GM12878 (cell line): Measurements from ENCODE around the gene RASL12. TPM values are rescaled to one million over a fixed set of nuclear protein-coding genes. Genes with fewer than 3 reads are reported as not detected.

Source experiments
- ATAC-seq: fragments of 200-7000 bp; cut with Tn5 transposase; 3 replicates; pipeline ENCODE4 v1.9.1; 2020; ENCODE audit warnings: mild to moderate bottlenecking, moderate library complexity
- BruUV-seq: library from RNA; stranded (reverse); fragments of 400-500 nt; replicated peaks from 2 replicates; lab custom pipeline; 2021; lab: Mats Ljungman, UMichigan
- CTCF ChIA-PET: fragments of 300-600 bp; sonication (Branson Sonifier 250); formaldehyde crosslinking; extraction: SDS; loops from one replicate; lab custom pipeline; 2021; ENCODE audit warnings: inconsistent platforms; lab: Yijun Ruan, JAX
- POLR2A ChIA-PET: fragments of 350-600 bp; formaldehyde crosslinking; extraction: SDS; loops from one replicate; lab custom pipeline; 2021; ENCODE audit warnings: inconsistent platforms; lab: Charles Lee
- RAD21 ChIA-PET: fragments of 300-600 bp; sonication (Branson Sonifier 250); formaldehyde crosslinking; loops from one replicate; lab custom pipeline; 2023; ENCODE audit warnings: antibody characterized with exemption; ENCODE audit not compliant: unreplicated experiment; lab: Charles Lee
- SMC1A ChIA-PET: fragments of 300-600 bp; sonication (Branson Sonifier 250); formaldehyde crosslinking; loops from one replicate; lab custom pipeline; 2023; ENCODE audit not compliant: unreplicated experiment, uncharacterized antibody; lab: Charles Lee
- DNase-seq: peaks from one replicate; pipeline ENCODE4 v3.0.0-alpha.2; 2011; ENCODE audit warnings: low read depth, low spot score
- FAIRE-seq: peaks from 3 replicates; lab custom pipeline; 2011; peaks lifted over from hg19 to GRCh38; lab: Jason Lieb, UNC
- H2AFZ ChIP-seq: 2 replicates; pipeline ENCODE4 v1.6.0; 2011; ENCODE audit warnings: low read depth, low read length, control low read depth; ENCODE audit not compliant: control insufficient read depth
- H3K27ac ChIP-seq: 2 replicates; pipeline ENCODE4 v1.5.1; 2011; ENCODE audit warnings: control low read depth; ENCODE audit not compliant: control insufficient read depth, insufficient read depth
- H3K27me3 ChIP-seq, 2 experiments: replicated peaks in 1 of 2; 2 replicates each; pipeline versions ENCODE4 v1.6.0 to v1.6.1; 2011; ENCODE audit warnings: low read length in 1 of 2; ENCODE audit not compliant: control insufficient read depth in 2 of 2, insufficient read depth in 2 of 2
- H3K36me3 ChIP-seq, 2 experiments: 2 replicates each; pipeline ENCODE4 v1.5.1; 2011; ENCODE audit warnings: low read length in 1 of 2; ENCODE audit not compliant: control insufficient read depth in 2 of 2, insufficient read depth in 2 of 2
- H3K4me1 ChIP-seq: 2 replicates; pipeline ENCODE4 v1.6.1; 2011; ENCODE audit warnings: mild to moderate bottlenecking, low read length, moderate library complexity, mixed read lengths; ENCODE audit not compliant: control insufficient read depth, insufficient read depth
- H3K4me2 ChIP-seq: 2 replicates; pipeline ENCODE4 v1.6.0; 2011; ENCODE audit warnings: control low read depth; ENCODE audit not compliant: control insufficient read depth, insufficient read depth
- H3K4me3 ChIP-seq: fragments of 200-600 bp; sonication (generic); 2 replicates; pipeline ENCODE4 v1.5.1; 2016
- H3K79me2 ChIP-seq: 2 replicates; pipeline ENCODE4 v1.6.0; 2011; ENCODE audit warnings: low read length; ENCODE audit not compliant: control insufficient read depth, insufficient read depth
- H3K9ac ChIP-seq: 2 replicates; pipeline ENCODE4 v1.8.0; 2011; ENCODE audit warnings: low read length, control low read depth, mixed read lengths; ENCODE audit not compliant: control insufficient read depth, insufficient read depth
- H3K9me3 ChIP-seq: replicated peaks from 3 replicates; pipeline ENCODE4 v1.5.1; 2011; ENCODE audit warnings: mild to moderate bottlenecking, low read length; ENCODE audit not compliant: control insufficient read depth, insufficient read depth
- H4K20me1 ChIP-seq: 2 replicates; pipeline ENCODE4 v1.6.0; 2011; ENCODE audit not compliant: control insufficient read depth, insufficient read depth
- EP300 ChIP-seq, 2 experiments: fragments of 150-350 bp in 1 of 2; IDR thresholded peaks; 2 replicates each; pipeline ENCODE4 v1.6.1; 2011 to 2012; ENCODE audit warnings: low read depth in 2 of 2, low read length in 2 of 2, borderline replicate concordance in 1 of 2, improper control_type of control experiment in 1 of 2, inconsistent platforms in 1 of 2; ENCODE audit not compliant: control insufficient read depth in 1 of 2
- EZH2 ChIP-seq: IDR thresholded peaks from 2 replicates; pipeline ENCODE4 v1.6.1; 2012; ENCODE audit warnings: low read depth, mild to moderate bottlenecking, control low read depth, inconsistent platforms, low read length, borderline replicate concordance; ENCODE audit not compliant: control insufficient read depth
- IRF4 ChIP-seq: IDR thresholded peaks from 2 replicates; pipeline ENCODE4 v1.6.1; 2011; ENCODE audit warnings: low read depth, low read length
- MEF2B ChIP-seq: fragments of 450-650 bp; IDR thresholded peaks from 2 replicates; pipeline ENCODE4 v1.6.1; 2018; ENCODE audit warnings: mild to moderate bottlenecking, moderate library complexity; ENCODE audit not compliant: partially characterized antibody, poor library complexity, severe bottlenecking
- NR2F1 ChIP-seq: fragments of 450-650 bp; conservative IDR thresholded peaks from 2 replicates; pipeline ENCODE4 v1.6.1; 2017; ENCODE audit warnings: mild to moderate bottlenecking
- PAX8 ChIP-seq: fragments of 450-650 bp; IDR thresholded peaks from 2 replicates; pipeline ENCODE4 v1.6.1; 2017; ENCODE audit warnings: mild to moderate bottlenecking, moderate library complexity
- RB1 ChIP-seq: fragments of 450-650 bp; formaldehyde crosslinking; IDR thresholded peaks from 2 replicates; pipeline ENCODE4 v1.6.1; 2017; ENCODE audit warnings: mild to moderate bottlenecking, borderline replicate concordance
- RELB ChIP-seq: fragments of 450-650 bp; IDR thresholded peaks from 2 replicates; pipeline ENCODE4 v1.6.1; 2017; ENCODE audit warnings: low read depth, mild to moderate bottlenecking, moderate library complexity
- SMARCA5 ChIP-seq: fragments of 450-650 bp; IDR thresholded peaks from 2 replicates; pipeline ENCODE4 v1.6.1; 2017; ENCODE audit warnings: mild to moderate bottlenecking
- ZBED1 ChIP-seq: IDR thresholded peaks from 2 replicates; pipeline ENCODE4 v1.6.1; 2016; ENCODE audit warnings: borderline replicate concordance
- ZNF207 ChIP-seq: fragments of 450-650 bp; IDR thresholded peaks from 2 replicates; pipeline ENCODE4 v1.6.1; 2014; ENCODE audit warnings: antibody characterized with exemption, mild to moderate bottlenecking, borderline replicate concordance
- ZNF622 ChIP-seq: fragments of 450-650 bp; IDR thresholded peaks from 2 replicates; pipeline ENCODE4 v1.6.1; 2017; ENCODE audit warnings: mild to moderate bottlenecking, inconsistent platforms
- WGBS: methylation state at CpG from one replicate; pipeline ENCODE4 v1.1.6; 2016; ENCODE audit warnings: low lambda C conversion rate; ENCODE audit not compliant: insufficient replicate concordance, insufficient coverage; ENCODE audit errors: missing lambda C conversion rate; 5-methylcytosine and 5-hydroxymethylcytosine counted together
- in situ Hi-C: fragments of 300-500 bp; cut with MboI; formaldehyde crosslinking; loops from 9 replicates; pipeline ENCODE4 v1.14.3; 2018; ENCODE audit warnings: mixed read lengths
- intact Hi-C: fragments of 100-400 bp; cut with micrococcal nuclease; formaldehyde crosslinking; loops from one replicate; pipeline ENCODE4 v1.14.2; 2022; ENCODE audit not compliant: unreplicated experiment
- polyA plus RNA-seq, 11 experiments: library from polyadenylated mRNA; depleted of rRNA in 4 of 11; unstranded in 6 of 11; stranded (reverse) in 5 of 11; fragments of >200 nt; fragmentation: Nextera tagmentation in 4 of 11; fragmentation: Illumina TruSeq in 1 of 11; extraction: Ambion mirVana in 4 of 11; extraction: Trizol in 1 of 11; gene quantifications; 1 replicate in 1 of 11; 2 replicates in 10 of 11; pipeline versions ENCODE4 v1.2.1 to v1.2.3, GENCODE V29; 2011 to 2016; ENCODE audit warnings: inconsistent platforms in 2 of 11, missing spikeins in 2 of 11, low read depth in 1 of 11
- total RNA-seq, 4 experiments: library from RNA; depleted of rRNA in 3 of 4; stranded (reverse); fragments of >200 nt in 3 of 4; fragmentation: Illumina TruSeq in 1 of 4; extraction: Trizol in 1 of 4; gene quantifications; 2 replicates each; pipeline versions ENCODE4 v1.2.1 to v1.2.3, GENCODE V29; 2013 to 2021

The RASL12 gene
- total and polyA plus RNA-seq, 10 of the 15 experiments (the other 5 are each of a cell fraction or from before 2014, with no cell fraction given) = 0.06 to 0.10 TPM; not detected in 8

GRCh38 chr15:65072617-65073016 is 4.8 kb upstream of the RASL12 start:
- no peaks in the 10 kb centered on the region for H3K36me3 ChIP-seq
- intact Hi-C loops = no loop called here

GRCh38 chr15:65072027-65072426 is 4.2 kb upstream of the RASL12 start:
- Histone ChIP-seq H3K79me2 (no peaks in the 10 kb centered on the region), H3K36me3 (no peaks in the 10 kb centered on the region), H3K4me3 (no peak overlapping the region), H3K27me3 (no peaks in the 10 kb centered on the region; a peak in 3 of 4 replicates), H3K27ac (no peak overlapping the region), H3K9ac (no peak overlapping the region), H3K9me3 (no peaks in the 10 kb centered on the region), H2AFZ (no peak overlapping the region), H3K4me1 (no peaks in the 10 kb centered on the region), H3K4me2 (no peak overlapping the region), H4K20me1 (no peaks in the 10 kb centered on the region)
- no TSS peak for BruUV-seq
- no peak for DNase-seq
- SMC1A ChIA-PET = interaction anchor here (0.9 to 1.3 kb wide), 2 partner anchors 10 to 69 kb away, joined by 3 to 4 read pairs; no protein-coding TSS in a partner anchor
- no peak for ATAC-seq
- CTCF ChIA-PET = interaction anchor here (1.0 kb wide), 1 partner anchor 38 kb away, joined by 4 read pairs; no protein-coding TSS in a partner anchor
- RAD21 ChIA-PET = no interaction called here
- POLR2A ChIA-PET = no interaction called here
- WGBS = 100% methylated on average over 1 of the region's 1 CpG
- intact Hi-C loops (no loop called here), in situ Hi-C loops (no loop called here)
- no peak for FAIRE-seq
- TF ChIP-seq SMARCA5 (no peak), MEF2B (peak; percentile 8), ZNF622 (no peak), RELB (no peak)

More at GRCh38 chr15:65072617-65073016, 4.8 kb upstream of the RASL12 start:
- FAIRE-seq (no peak), ATAC-seq (no peak), DNase-seq (no peak)
- 23% methylated on average over 3 of the region's 3 CpGs for WGBS
- Histone ChIP-seq H3K4me2 (no peak overlapping the region), H3K9me3 (no peaks in the 10 kb centered on the region), H3K9ac (no peak overlapping the region), H3K4me1 (no peaks in the 10 kb centered on the region), H4K20me1 (no peaks in the 10 kb centered on the region), H2AFZ (no peak overlapping the region), H3K27ac (no peak overlapping the region), H3K27me3 (no peaks in the 10 kb centered on the region; a peak in 2 of 4 replicates), H3K79me2 (no peaks in the 10 kb centered on the region), H3K4me3 (no peak overlapping the region)
- ChIA-PET SMC1A (interaction anchor here (0.9 to 1.3 kb wide), 2 partner anchors 10 to 69 kb away, joined by 3 to 4 read pairs; no protein-coding TSS in a partner anchor), RAD21 (no interaction called here), POLR2A (interaction anchor here (0.6 kb wide), 1 partner anchor 894 kb away, joined by 5 read pairs; no protein-coding TSS in a partner anchor), CTCF (interaction anchor here (1.0 kb wide), 1 partner anchor 39 kb away, joined by 4 read pairs; no protein-coding TSS in a partner anchor)
- TF ChIP-seq RB1 = no peak
- no peak for TF ChIP-seq EZH2
- no peak for TF ChIP-seq PAX8
- no peak for TF ChIP-seq IRF4
- TF ChIP-seq ZBED1 = no peak
- peak; percentile 36; the same call in 1 of the 2 replicates for TF ChIP-seq NR2F1
- TF ChIP-seq ZNF207 = no peak
- TF ChIP-seq EP300 (IDR thresholded peaks at IDR 0.05; ENCODE audit: borderline replicate concordance in 1 of 2, control insufficient read depth in 1 of 2, low read depth in 2 of 2, low read length in 2 of 2) = no peak
- BruUV-seq = no TSS peak
- in situ Hi-C loops = no loop called here
